Breast epithelium (tissue), 3 donors: Measurements from ENCODE around the gene RETREG1.

Experiments
- POLR2A ChIP-seq: fragments of 450-650 bp; IDR thresholded peaks from one replicate; pipeline ENCODE4 v1.6.1; 2016; ENCODE audit warnings: antibody characterized with exemption, mild to moderate bottlenecking, moderate library complexity
- POLR2AphosphoS5 ChIP-seq, 3 donors: sonication (generic); formaldehyde crosslinking; IDR thresholded peaks; one replicate each; pipeline ENCODE4 v1.6.1; 2017; ENCODE audit warnings: antibody characterized with exemption in 3 of 3
- TF ChIP-seq, protein P1 (sequence below), 3 donors: fragments of 450-650 bp; IDR thresholded peaks; one replicate each; pipeline ENCODE4 v1.5.1; 2016 to 2017; ENCODE audit warnings: antibody characterized with exemption in 3 of 3, mild to moderate bottlenecking in 3 of 3, moderate library complexity in 3 of 3

DNA sequence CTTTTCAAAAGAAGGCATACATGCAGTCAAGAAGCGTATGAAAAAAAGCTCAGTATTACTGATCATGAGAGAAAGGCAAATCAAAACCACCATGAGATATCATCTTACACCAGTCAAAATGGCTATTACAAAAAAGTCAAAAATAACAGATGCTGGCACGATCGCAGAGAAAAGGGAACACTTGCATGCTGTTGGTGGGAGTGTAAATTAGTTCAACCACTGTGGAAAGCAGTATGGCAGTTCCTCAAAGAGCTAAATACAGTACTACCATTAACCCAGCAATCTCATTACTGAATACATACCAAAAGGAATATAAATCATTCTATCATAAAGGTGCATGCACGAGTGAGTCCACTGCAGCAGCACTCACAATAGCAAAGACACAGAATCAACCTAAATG is 24.5 kb downstream of the RETREG1 start:
- TF ChIP-seq, protein P1, sequence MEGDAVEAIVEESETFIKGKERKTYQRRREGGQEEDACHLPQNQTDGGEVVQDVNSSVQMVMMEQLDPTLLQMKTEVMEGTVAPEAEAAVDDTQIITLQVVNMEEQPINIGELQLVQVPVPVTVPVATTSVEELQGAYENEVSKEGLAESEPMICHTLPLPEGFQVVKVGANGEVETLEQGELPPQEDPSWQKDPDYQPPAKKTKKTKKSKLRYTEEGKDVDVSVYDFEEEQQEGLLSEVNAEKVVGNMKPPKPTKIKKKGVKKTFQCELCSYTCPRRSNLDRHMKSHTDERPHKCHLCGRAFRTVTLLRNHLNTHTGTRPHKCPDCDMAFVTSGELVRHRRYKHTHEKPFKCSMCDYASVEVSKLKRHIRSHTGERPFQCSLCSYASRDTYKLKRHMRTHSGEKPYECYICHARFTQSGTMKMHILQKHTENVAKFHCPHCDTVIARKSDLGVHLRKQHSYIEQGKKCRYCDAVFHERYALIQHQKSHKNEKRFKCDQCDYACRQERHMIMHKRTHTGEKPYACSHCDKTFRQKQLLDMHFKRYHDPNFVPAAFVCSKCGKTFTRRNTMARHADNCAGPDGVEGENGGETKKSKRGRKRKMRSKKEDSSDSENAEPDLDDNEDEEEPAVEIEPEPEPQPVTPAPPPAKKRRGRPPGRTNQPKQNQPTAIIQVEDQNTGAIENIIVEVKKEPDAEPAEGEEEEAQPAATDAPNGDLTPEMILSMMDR (IDR thresholded peaks at IDR 0.05), result no peak
- no peak for TF ChIP-seq POLR2A
- no peak for TF ChIP-seq POLR2AphosphoS5 (IDR thresholded peaks at IDR 0.05)
